Stimulated activated CD8-positive, alpha-beta memory T cell treated with anti-CD3 and anti-CD28 coated beads, Interleukin-4, amount 100 ng/mL, for 1 hour (primary cell): ENCODE results near the gene TMED10.
"Not testable (repeated sequence)": the region's sequence is repeated elsewhere in the genome, so short reads cannot be mapped to it uniquely, and the experiment has no call there.

Experiments used
- DNase-seq, 2 donors: peaks; one replicate each; pipeline ENCODE4 v3.0.0-alpha.2; 2020; ENCODE audit warnings: low read depth in 2 of 2, low spot score in 1 of 2

Gene TMED10

GRCh38 chr14:75191100-75191499 is 14.7 kb upstream of the TMED10 start:
- DNase-seq = no peak

GRCh38 chr14:75190023-75190422 is 13.6 kb upstream of the TMED10 start:
- no peak for DNase-seq

GRCh38 chr14:75188520-75189268 is 12.3 kb upstream of the TMED10 start:
- no peak for DNase-seq

- no peak for DNase-seq
Observed at GRCh38 chr14:75188086-75188485, 11.7 kb upstream of the TMED10 start.

GRCh38 chr14:75186953-75187352 is 10.5 kb upstream of the TMED10 start:
- DNase-seq = no peak

GRCh38 chr14:75185251-75186040 is 9.0 kb upstream of the TMED10 start:
- DNase-seq = no peak

- DNase-seq = no peak
Observed at GRCh38 chr14:75184492-75184891, 8.1 kb upstream of the TMED10 start.

GRCh38 chr14:75184039-75184438 is 7.6 kb upstream of the TMED10 start:
- DNase-seq = no peak

- DNase-seq = no peak
Observed at GRCh38 chr14:75183225-75183624, 6.8 kb upstream of the TMED10 start.

- DNase-seq = no peak
Observed at GRCh38 chr14:75182821-75183220, 6.4 kb upstream of the TMED10 start.

GRCh38 chr14:75182163-75182562 is 5.8 kb upstream of the TMED10 start:
- not testable (repeated sequence) for DNase-seq

GRCh38 chr14:75181293-75182062 is 5.1 kb upstream of the TMED10 start:
- no peak for DNase-seq

GRCh38 chr14:75175677-75176141 is 703 bp downstream of the TMED10 start:
- no peak for DNase-seq

- no peak for DNase-seq
Observed at GRCh38 chr14:75174066-75174465, 2.3 kb downstream of the TMED10 start.

- DNase-seq = no peak
Observed at GRCh38 chr14:75170772-75171171, 5.6 kb downstream of the TMED10 start.

GRCh38 chr14:75168586-75169335 is 7.7 kb downstream of the TMED10 start:
- DNase-seq = no peak

GRCh38 chr14:75167325-75167724 is 9.1 kb downstream of the TMED10 start:
- no peak for DNase-seq

GRCh38 chr14:75165586-75166391 is 10.6 kb downstream of the TMED10 start:
- no peak for DNase-seq

GRCh38 chr14:75164809-75165208 is 11.6 kb downstream of the TMED10 start:
- no peak for DNase-seq

GRCh38 chr14:75163677-75164076 is 12.7 kb downstream of the TMED10 start:
- DNase-seq = no peak
